ENCODE measurements around the gene CCDC106. TPM values are rescaled to one million over a fixed set of nuclear protein-coding genes. Genes with fewer than 3 reads are reported as not detected.

CCDC106 gene
- total RNA-seq, 1 experiment from 2014 or later: 17.4 TPM

DNA sequence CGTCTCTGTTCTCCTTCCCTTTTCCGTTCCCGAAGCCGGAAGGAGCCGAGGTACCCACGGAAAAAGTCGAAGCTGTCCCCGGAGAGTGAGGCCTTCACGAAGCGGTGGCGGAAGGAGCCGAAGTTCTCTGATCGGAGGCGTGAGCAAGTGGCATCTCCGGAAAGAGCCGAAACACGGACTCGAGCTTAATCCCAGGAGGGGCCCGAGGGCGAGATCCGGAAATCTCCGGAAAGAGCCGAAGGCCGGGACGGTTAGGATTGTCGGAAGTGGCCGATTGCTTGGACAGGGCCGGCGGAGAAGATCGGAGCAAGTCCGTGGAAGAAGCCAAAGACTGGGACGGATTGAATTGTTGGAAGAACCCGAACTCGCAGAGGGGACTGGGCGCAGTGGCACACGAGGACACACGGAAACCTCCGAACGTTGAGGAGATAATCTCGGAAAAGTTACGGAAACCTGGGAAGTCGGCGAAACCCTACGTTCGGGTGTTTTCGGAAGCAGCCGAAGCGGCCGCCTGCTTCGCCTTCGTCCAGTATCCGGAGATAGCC, 6.4 kb downstream of the CCDC106 start:
- TF ChIP-seq, protein P1, sequence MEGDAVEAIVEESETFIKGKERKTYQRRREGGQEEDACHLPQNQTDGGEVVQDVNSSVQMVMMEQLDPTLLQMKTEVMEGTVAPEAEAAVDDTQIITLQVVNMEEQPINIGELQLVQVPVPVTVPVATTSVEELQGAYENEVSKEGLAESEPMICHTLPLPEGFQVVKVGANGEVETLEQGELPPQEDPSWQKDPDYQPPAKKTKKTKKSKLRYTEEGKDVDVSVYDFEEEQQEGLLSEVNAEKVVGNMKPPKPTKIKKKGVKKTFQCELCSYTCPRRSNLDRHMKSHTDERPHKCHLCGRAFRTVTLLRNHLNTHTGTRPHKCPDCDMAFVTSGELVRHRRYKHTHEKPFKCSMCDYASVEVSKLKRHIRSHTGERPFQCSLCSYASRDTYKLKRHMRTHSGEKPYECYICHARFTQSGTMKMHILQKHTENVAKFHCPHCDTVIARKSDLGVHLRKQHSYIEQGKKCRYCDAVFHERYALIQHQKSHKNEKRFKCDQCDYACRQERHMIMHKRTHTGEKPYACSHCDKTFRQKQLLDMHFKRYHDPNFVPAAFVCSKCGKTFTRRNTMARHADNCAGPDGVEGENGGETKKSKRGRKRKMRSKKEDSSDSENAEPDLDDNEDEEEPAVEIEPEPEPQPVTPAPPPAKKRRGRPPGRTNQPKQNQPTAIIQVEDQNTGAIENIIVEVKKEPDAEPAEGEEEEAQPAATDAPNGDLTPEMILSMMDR (IDR thresholded peaks at IDR 0.05; ENCODE audit: insufficient read depth in 1 of 2, low read depth in 1 of 2, low read length in 1 of 2, severe bottlenecking in 1 of 2, unreplicated experiment in 1 of 2): no peak
- Mint-ChIP-seq H3K4me1 (ENCODE audit: low read depth, unreplicated experiment) (peaks cover 12% of the 10 kb centered on the region), H3K36me3 (ENCODE audit: insufficient read depth, unreplicated experiment) (peaks cover 58% of the 10 kb centered on the region), H3K27me3 (ENCODE audit: insufficient read depth, unreplicated experiment) (no peaks in the 10 kb centered on the region), H3K4me3 (ENCODE audit: unreplicated experiment) (peak overlapping the region; percentile 98), H3K27ac (ENCODE audit: unreplicated experiment) (peak overlapping the region; percentile 98), H3K9me3 (ENCODE audit: unreplicated experiment) (no peaks in the 10 kb centered on the region)
- H3K27me3 ChIP-seq (replicated peaks; ENCODE audit: control insufficient read depth, insufficient read depth, low read length): no peaks in the 10 kb centered on the region
- H3K4me1 ChIP-seq: peaks cover 6% of the 10 kb centered on the region; the same call in 1 of the 2 replicates
- ChIA-PET POLR2A (interaction anchor here (0.5 to 1.7 kb wide), 22 partner anchors 12 to 538 kb away, joined by 3 to 17 read pairs (median 5); partner anchors contain the start of genes FIZ1, HSPBP1, ISOC2 and KMT5C), CTCF (interaction anchor here (0.6 to 1.6 kb wide), 30 partner anchors 12 to 1480 kb away, joined by 3 to 53 read pairs (median 4); partner anchors contain the start of genes FIZ1, ISOC2, KMT5C and MBOAT7)
- no TSS peak for BruUV-seq (replicated peaks)
- intact Hi-C loops (cut with micrococcal nuclease; ENCODE audit: unreplicated experiment): loop anchor here (2.0 to 10.0 kb wide), 3 partner anchors 14 to 490 kb away; partner anchors contain the start of genes EPN1, ZNF444 and ZNF580
- DNase-seq: peak; percentile 99 to 100
- no peaks in the 10 kb centered on the region for H3K9me3 ChIP-seq
- H3K4me3 ChIP-seq (ENCODE audit: low read depth, low read length): peak overlapping the region; percentile 87
- H3K36me3 ChIP-seq (ENCODE audit: control insufficient read depth, insufficient read depth, low read length): no peaks in the 10 kb centered on the region

DNA sequence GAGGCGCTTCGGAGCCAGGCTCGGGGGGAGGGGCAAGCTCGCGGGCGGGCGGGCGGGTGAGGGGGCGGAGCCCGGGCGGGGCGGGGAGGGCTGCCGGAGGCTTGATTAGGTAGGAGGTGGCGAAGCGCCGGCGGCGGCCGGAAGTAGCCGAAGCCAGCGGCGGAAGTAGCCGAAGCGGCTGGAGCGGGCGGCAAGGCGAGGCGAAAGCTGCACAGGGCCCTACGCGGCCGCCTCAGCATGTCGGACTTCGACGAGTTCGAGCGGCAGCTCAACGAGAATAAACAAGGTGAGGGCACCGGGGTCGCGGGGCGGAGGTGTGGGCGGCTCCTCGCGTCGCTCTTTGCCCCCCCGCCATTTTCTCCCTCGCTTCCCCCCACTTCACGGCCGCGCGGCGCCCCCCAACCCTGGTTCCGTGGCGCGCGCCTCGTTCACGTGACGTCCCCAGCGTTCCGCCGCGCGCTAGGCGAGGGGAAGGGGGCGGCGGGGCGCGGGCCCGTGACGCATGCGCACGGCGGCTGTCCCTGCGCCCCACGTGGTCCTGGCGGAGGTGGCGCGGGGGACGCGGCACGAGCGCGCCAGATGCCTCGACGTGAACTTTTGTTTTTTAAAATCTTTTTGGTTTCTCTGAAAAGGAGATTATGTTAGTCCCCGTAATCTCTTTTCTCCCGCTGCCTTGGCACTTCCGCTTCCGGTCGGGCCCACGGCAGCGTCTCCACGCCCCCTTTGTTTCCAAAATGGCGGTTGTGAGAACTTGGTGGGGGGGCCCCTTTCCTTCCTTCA, 7.0 kb downstream of the CCDC106 start, which contains the start of gene U2AF2:
Gene U2AF2 (plus strand): TSS at position 168 of the 780 bp plus-strand sequence. CDS start 70 bp downstream, at position 238.
- CTCF ChIA-PET: interaction anchor here (0.6 to 1.6 kb wide), 24 partner anchors 12 to 1465 kb away, joined by 3 to 53 read pairs (median 4); partner anchors contain the start of genes FIZ1, ISOC2, KMT5C and MBOAT7
- peak within 1 kb of the TSS; percentile 87 for H3K4me3 ChIP-seq (ENCODE audit: low read depth, low read length)
- no peaks in the 10 kb centered on the region for H3K9me3 ChIP-seq
- H3K9me3 Mint-ChIP-seq (ENCODE audit: unreplicated experiment): no peaks in the 10 kb centered on the region
- intact Hi-C loops (cut with micrococcal nuclease; ENCODE audit: unreplicated experiment): loop anchor here (2.0 to 10.0 kb wide), 3 partner anchors 14 to 490 kb away; partner anchors contain the start of genes EPN1, ZNF444 and ZNF580
- TF ChIP-seq, protein P1 (IDR thresholded peaks at IDR 0.05; ENCODE audit: insufficient read depth in 1 of 2, low read depth in 1 of 2, low read length in 1 of 2, severe bottlenecking in 1 of 2, unreplicated experiment in 1 of 2): no peak
- peaks cover 61% of the 10 kb centered on the region for H3K36me3 Mint-ChIP-seq (ENCODE audit: insufficient read depth, unreplicated experiment)
- H3K36me3 ChIP-seq (ENCODE audit: control insufficient read depth, insufficient read depth, low read length): no peaks in the 10 kb centered on the region; the same call in 1 of the 2 replicates
- H3K4me1 ChIP-seq: peaks cover 6% of the 10 kb centered on the region; the same call in 1 of the 2 replicates
- peak; percentile 96 to 97 for DNase-seq
- no peaks in the 10 kb centered on the region for H3K27me3 Mint-ChIP-seq (ENCODE audit: insufficient read depth, unreplicated experiment)
- POLR2A ChIA-PET: interaction anchor here (0.5 to 1.7 kb wide), 20 partner anchors 12 to 506 kb away, joined by 3 to 17 read pairs (median 6); partner anchors contain the start of genes FIZ1, ISOC2, KMT5C and TNNT1
- no TSS peak for BruUV-seq (replicated peaks)
- H3K27ac Mint-ChIP-seq (ENCODE audit: unreplicated experiment): peak within 1 kb of the TSS; percentile 98
- H3K27me3 ChIP-seq (replicated peaks; ENCODE audit: control insufficient read depth, insufficient read depth, low read length): no peaks in the 10 kb centered on the region
- peak within 1 kb of the TSS; percentile 98 for H3K4me3 Mint-ChIP-seq (ENCODE audit: unreplicated experiment)
- H3K4me1 Mint-ChIP-seq (ENCODE audit: low read depth, unreplicated experiment): peaks cover 15% of the 10 kb centered on the region

DNA sequence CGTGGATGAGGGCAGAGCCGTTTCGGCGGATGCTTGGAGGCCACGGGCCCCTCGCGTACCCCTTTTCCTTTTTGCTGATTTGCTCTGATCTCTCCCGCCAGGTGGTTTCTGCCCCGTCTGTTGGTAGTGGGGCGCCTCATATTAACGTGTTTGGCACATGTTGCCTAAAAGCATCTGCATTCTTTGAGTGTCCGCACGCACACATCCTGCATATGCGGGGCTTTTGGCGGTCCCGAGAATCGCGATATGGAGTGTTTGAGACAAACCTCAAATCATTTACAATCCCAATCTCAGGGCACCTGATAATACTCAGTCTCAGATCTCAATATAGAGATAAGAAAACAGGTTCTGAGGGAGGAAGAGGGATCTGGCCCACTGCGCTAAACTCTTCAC, 7.6 kb downstream of the CCDC106 start:
- Mint-ChIP-seq H3K4me3 (ENCODE audit: unreplicated experiment) (peak overlapping the region; percentile 98), H3K27ac (ENCODE audit: unreplicated experiment) (peak overlapping the region; percentile 98), H3K4me1 (ENCODE audit: low read depth, unreplicated experiment) (peaks cover 15% of the 10 kb centered on the region), H3K27me3 (ENCODE audit: insufficient read depth, unreplicated experiment) (no peaks in the 10 kb centered on the region), H3K9me3 (ENCODE audit: unreplicated experiment) (no peaks in the 10 kb centered on the region), H3K36me3 (ENCODE audit: insufficient read depth, unreplicated experiment) (peaks cover 60% of the 10 kb centered on the region)
- TF ChIP-seq, protein P1 (IDR thresholded peaks at IDR 0.05; ENCODE audit: insufficient read depth in 1 of 2, low read depth in 1 of 2, low read length in 1 of 2, severe bottlenecking in 1 of 2, unreplicated experiment in 1 of 2): no peak
- no peaks in the 10 kb centered on the region for H3K27me3 ChIP-seq (replicated peaks; ENCODE audit: control insufficient read depth, insufficient read depth, low read length)
- no peaks in the 10 kb centered on the region; the same call in 1 of the 2 replicates for H3K36me3 ChIP-seq (ENCODE audit: control insufficient read depth, insufficient read depth, low read length)
- H3K4me3 ChIP-seq (ENCODE audit: low read depth, low read length): peak overlapping the region; percentile 87
- no peaks in the 10 kb centered on the region for H3K9me3 ChIP-seq
- TSS peak; percentile 51 for BruUV-seq (replicated peaks)
- ChIA-PET POLR2A (interaction anchor here (1.5 kb wide), 1 partner anchor 12 kb away, joined by 4 read pairs; no protein-coding TSS in a partner anchor), CTCF (interaction anchor here (0.5 to 1.0 kb wide), 2 partner anchors 15 to 23 kb away, joined by 3 to 4 read pairs; no protein-coding TSS in a partner anchor)
- no peak for DNase-seq
- H3K4me1 ChIP-seq: peaks cover 6% of the 10 kb centered on the region; the same call in 1 of the 2 replicates
- intact Hi-C loops (cut with micrococcal nuclease; ENCODE audit: unreplicated experiment): loop anchor here (2.0 to 10.0 kb wide), 3 partner anchors 15 to 489 kb away; partner anchors contain the start of genes EPN1, ZNF444 and ZNF580
